A549 (cell line): ENCODE data around the gene LMTK2.

Source experiments
- FOSL2 ChIP-seq, 2 experiments: fragments of 450-650 bp in 1 of 2; fragments of >200 bp in 1 of 2; sonication (Bioruptor Twin) in 1 of 2; formaldehyde crosslinking; IDR thresholded peaks; 2 replicates each; pipeline versions ENCODE4 v1.5.0 to v1.6.1; 2016 to 2020; ENCODE audit warnings: mild to moderate bottlenecking in 1 of 2, moderate library complexity in 1 of 2
- JUN ChIP-seq, 2 experiments: fragments of >200 bp; sonication (Bioruptor Twin); formaldehyde crosslinking; IDR thresholded peaks; 2 replicates in 1 of 2; 3 replicates in 1 of 2; pipeline ENCODE4 v1.6.1; 2016 to 2017
- POLR2A ChIP-seq: IDR thresholded peaks from 2 replicates; pipeline ENCODE4 v1.6.1; 2012; ENCODE audit warnings: mild to moderate bottlenecking, low read length
- POLR2AphosphoS2 ChIP-seq: conservative IDR thresholded peaks from 2 replicates; pipeline ENCODE4 v1.6.1; 2012; ENCODE audit warnings: low read length, improper control_type of control experiment, inconsistent platforms
- TF ChIP-seq, protein P1 (sequence below): fragments of >200 bp; sonication (Bioruptor Twin); formaldehyde crosslinking; IDR thresholded peaks from 3 replicates; pipeline ENCODE4 v1.5.1; 2016
- TF ChIP-seq, protein P2 (sequence below): IDR thresholded peaks from 2 replicates; pipeline ENCODE4 v1.6.1; 2012

DNA sequence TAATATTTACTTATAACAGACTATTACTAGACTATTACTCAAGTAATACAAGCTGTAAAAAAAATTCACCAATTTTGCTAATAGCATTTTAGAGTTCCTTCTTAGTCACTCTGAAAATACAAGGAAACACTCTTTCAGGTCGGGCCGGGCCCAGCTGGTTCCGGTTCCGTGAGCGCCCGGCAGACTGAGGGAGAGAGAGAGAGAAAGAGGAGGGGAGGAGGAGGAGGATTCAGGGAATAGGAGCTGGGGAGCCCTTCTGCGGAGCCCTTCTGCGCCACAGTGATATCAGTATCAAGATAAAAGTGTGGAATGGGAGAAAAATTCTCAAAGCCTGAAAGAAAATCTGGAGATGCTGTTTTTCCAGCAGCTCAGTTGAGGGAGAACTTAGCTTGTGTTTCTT lies 74.1 kb downstream of the LMTK2 start:
- TF ChIP-seq, protein P1, sequence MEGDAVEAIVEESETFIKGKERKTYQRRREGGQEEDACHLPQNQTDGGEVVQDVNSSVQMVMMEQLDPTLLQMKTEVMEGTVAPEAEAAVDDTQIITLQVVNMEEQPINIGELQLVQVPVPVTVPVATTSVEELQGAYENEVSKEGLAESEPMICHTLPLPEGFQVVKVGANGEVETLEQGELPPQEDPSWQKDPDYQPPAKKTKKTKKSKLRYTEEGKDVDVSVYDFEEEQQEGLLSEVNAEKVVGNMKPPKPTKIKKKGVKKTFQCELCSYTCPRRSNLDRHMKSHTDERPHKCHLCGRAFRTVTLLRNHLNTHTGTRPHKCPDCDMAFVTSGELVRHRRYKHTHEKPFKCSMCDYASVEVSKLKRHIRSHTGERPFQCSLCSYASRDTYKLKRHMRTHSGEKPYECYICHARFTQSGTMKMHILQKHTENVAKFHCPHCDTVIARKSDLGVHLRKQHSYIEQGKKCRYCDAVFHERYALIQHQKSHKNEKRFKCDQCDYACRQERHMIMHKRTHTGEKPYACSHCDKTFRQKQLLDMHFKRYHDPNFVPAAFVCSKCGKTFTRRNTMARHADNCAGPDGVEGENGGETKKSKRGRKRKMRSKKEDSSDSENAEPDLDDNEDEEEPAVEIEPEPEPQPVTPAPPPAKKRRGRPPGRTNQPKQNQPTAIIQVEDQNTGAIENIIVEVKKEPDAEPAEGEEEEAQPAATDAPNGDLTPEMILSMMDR, result no peak
- TF ChIP-seq POLR2AphosphoS2, result no peak
- no peak for TF ChIP-seq JUN (IDR thresholded peaks at IDR 0.05)
- TF ChIP-seq, protein P2, sequence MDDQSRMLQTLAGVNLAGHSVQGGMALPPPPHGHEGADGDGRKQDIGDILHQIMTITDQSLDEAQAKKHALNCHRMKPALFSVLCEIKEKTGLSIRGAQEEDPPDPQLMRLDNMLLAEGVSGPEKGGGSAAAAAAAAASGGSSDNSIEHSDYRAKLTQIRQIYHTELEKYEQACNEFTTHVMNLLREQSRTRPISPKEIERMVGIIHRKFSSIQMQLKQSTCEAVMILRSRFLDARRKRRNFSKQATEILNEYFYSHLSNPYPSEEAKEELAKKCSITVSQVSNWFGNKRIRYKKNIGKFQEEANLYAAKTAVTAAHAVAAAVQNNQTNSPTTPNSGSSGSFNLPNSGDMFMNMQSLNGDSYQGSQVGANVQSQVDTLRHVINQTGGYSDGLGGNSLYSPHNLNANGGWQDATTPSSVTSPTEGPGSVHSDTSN, result no peak
- no peak for TF ChIP-seq FOSL2 (IDR thresholded peaks at IDR 0.05)
- no peak for TF ChIP-seq FOSL2 (CRISPR knock-in tag; IDR thresholded peaks at IDR 0.05)
- no peak for TF ChIP-seq POLR2A
